GM12801 (cell line): ENCODE results near the gene ASH1L.

Experiments
- TF ChIP-seq, protein P1 (sequence below): IDR thresholded peaks from one replicate; pipeline ENCODE4 v1.5.1; 2011; ENCODE audit warnings: control low read depth; ENCODE audit not compliant: insufficient read length; ENCODE audit errors: extremely low read depth

The ASH1L gene

DNA sequence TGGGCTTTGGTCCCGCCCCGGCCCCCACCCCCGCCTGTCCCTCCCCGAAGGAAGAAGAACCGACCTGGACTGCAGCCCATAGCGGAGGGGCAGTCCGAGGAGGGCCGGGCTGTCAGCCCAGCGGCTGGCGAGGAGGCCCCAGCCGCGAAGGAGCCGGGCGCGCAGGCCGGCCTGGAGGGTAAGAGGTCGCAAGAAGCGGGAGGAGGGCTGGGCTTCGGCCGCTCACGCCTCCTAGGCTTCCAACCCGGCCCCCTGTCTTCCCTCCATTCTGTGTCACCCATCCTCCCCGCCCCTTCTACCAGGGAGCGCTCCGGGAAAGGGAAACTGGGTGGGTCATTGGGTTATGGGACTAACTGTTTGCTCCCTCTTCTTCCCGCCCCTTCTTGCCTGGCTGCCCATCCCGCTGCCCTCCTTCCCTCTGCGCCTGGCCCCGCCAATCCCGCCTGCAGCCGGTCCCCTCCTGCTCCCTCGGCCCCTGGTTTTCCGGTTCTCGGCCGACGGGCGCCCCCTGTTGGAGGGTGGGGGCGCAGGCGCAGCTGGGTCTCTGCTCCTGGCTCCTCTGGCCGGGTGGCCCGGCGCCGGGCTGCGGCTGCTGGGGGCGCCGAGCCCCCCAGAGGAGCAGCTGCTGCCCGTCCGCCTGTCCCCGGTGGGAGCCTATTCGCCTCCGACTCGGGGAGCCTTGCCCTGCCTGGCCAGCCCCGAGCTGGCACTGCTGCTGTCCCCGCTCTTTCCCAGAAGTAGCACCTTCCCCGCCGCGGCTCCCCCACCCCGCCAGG is 239.5 kb downstream of the ASH1L start:
- TF ChIP-seq, protein P1, sequence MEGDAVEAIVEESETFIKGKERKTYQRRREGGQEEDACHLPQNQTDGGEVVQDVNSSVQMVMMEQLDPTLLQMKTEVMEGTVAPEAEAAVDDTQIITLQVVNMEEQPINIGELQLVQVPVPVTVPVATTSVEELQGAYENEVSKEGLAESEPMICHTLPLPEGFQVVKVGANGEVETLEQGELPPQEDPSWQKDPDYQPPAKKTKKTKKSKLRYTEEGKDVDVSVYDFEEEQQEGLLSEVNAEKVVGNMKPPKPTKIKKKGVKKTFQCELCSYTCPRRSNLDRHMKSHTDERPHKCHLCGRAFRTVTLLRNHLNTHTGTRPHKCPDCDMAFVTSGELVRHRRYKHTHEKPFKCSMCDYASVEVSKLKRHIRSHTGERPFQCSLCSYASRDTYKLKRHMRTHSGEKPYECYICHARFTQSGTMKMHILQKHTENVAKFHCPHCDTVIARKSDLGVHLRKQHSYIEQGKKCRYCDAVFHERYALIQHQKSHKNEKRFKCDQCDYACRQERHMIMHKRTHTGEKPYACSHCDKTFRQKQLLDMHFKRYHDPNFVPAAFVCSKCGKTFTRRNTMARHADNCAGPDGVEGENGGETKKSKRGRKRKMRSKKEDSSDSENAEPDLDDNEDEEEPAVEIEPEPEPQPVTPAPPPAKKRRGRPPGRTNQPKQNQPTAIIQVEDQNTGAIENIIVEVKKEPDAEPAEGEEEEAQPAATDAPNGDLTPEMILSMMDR, result no peak

DNA sequence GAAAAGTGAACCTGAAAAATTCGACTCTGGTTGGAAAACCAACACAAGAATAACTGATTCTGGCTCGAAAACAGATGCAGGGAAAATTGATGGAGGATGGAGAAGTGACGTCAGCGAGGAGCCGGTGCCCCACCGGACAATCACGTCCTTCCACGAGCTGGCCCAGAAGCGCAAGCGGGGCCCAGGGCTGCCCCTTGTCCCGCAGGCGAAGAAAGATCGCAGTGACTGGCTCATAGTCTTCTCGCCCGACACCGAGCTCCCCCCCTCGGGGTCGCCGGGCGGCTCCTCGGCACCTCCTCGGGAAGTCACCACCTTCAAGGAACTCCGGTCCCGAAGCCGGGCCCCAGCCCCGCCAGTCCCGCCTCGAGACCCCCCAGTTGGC is 240.0 kb downstream of the ASH1L start:
- TF ChIP-seq, protein P1, result no peak

DNA sequence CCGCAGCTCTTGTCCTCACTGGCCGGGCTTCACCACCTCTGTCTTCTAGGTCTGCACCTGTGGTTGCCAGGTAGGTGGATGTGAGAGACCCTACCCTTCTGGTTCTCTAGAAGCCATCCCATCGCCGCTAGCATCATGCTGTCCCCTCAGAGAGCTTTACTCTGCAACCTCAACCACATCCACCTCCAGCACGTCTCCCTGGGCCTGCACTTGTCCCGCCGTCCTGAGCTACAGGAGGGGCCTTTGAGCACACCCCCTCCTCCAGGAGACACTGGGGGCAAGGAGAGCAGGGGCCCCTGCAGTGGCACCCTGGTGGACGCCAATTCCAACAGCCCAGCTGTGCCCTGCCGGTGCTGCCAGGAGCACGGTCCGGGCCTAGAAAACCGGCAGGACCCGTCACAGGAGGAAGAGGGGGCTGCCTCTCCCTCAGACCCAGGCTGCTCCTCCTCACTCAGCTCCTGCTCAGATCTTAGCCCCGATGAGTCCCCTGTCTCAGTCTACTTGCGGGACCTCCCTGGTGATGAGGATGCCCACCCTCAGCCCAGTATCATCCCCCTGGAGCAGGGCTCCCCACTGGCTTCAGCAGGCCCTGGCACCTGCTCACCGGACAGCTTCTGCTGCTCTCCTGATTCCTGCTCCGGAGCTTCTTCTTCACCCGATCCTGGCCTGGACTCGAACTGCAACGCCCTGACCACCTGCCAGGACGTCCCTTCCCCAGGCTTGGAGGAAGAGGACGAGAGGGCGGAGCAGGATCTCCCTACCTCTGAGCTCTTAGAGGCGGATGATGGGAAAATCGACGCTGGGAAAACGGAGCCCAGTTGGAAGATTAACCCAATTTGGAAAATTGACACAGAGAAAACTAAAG is 240.7 kb downstream of the ASH1L start:
- TF ChIP-seq, protein P1, result no peak

DNA sequence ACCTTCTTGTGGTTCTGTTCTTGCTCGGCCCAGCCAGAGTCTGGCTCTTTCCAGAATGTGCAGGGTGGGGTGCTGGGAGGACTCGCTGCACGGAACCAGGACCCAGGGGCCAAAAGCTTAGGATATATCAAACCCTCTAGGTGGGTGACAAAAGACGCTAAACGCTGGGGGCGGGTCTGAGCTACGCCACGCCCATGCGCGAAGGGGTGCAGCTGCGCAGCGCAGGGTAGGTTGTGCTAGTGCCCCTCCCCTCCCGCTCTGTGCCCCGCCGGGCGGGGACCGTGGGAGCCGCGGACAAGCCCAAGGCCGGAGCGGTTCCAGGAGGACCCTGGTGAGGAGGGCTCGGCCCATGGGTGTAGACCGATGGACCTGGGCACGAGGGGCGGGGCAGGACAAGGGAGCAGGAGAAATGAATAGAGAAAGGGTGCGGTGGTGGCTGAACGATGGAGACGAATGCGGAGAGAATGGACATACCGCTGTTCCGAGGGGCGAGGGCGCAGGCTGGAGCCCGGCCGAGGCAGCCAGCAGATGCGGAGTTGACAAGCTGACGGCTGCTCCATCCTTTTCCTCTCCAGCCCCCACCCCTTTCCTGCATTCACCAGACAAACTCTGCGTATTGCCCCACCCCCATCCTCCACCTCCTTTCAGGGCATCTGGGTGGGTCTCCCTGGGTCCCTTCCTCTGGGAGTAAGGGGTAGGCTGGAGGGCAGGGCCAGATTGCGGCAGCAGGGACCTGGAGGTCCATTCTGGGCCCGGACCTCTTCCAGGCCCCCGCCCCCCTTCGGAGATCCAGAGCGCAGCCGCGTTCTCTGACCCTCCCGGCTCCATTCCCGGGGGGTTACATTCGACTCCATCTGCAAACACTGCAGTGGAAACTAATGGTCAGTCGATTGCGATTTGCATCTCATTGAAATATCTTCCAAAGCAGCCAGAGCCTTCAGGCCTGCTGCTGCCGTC is 241.7 kb downstream of the ASH1L start, which contains the start of gene RUSC1:
Gene RUSC1, plus strand, starts transcription at position 234 of the 957 bp plus-strand sequence. CDS start 880 bp downstream, outside the sequence.
- TF ChIP-seq, protein P1, result no peak

GRCh38 chr1:155320252-155320651 is 242.4 kb downstream of the ASH1L start:
- TF ChIP-seq, protein P1, result no peak

DNA sequence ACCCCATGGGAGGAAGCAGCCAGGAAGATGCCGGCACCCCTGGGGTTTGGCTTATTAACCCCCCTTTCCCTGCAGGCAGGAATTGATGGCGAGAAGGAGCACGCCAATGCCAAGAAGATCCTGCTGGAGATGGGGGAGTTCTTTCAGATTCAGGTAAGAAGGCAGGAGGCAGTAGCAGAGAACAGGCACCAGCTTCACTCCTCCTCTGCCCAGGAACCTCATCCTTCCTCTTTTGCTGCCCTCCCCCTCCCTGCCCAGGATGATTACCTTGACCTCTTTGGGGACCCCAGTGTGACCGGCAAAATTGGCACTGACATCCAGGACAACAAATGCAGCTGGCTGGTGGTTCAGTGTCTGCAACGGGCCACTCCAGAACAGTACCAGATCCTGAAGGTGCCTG is 243.1 kb downstream of the ASH1L start:
- TF ChIP-seq, protein P1, result no peak
